SK-N-SH treated with all-trans-retinoic acid at 6 μM for 48 hours (cell line): ENCODE results near the gene GLRB.

Experiments
- ATAC-seq: fragments of 200-7000 bp; cut with Tn5 transposase; 3 replicates; pipeline ENCODE4 v1.9.1; 2020; ENCODE audit warnings: mild to moderate bottlenecking, moderate library complexity
- ARNTL ChIP-seq: fragments of 450-650 bp; formaldehyde crosslinking; IDR thresholded peaks from 2 replicates; pipeline ENCODE4 v1.5.0; 2020; ENCODE audit warnings: low read depth, mild to moderate bottlenecking, moderate library complexity, borderline replicate concordance
- BACH2 ChIP-seq: fragments of 250-450 bp; sonication (Bioruptor Pico); IDR thresholded peaks from 2 replicates; pipeline ENCODE4 v1.9.0; 2021; ENCODE audit warnings: mild to moderate bottlenecking, borderline replicate concordance
- CREB5 ChIP-seq: fragments of 250-450 bp; sonication (Bioruptor Pico); IDR thresholded peaks from 2 replicates; pipeline ENCODE4 v1.5.1; 2020; ENCODE audit warnings: low read depth, mild to moderate bottlenecking, moderate library complexity
- CSDC2 ChIP-seq: fragments of 250-450 bp; sonication (Bioruptor Pico); IDR thresholded peaks from 2 replicates; pipeline ENCODE4 v1.5.0; 2020; ENCODE audit warnings: mild to moderate bottlenecking, moderate library complexity
- GLIS3 ChIP-seq: fragments of 250-450 bp; sonication (Bioruptor Pico); IDR thresholded peaks from 2 replicates; pipeline ENCODE4 v1.5.0; 2020; ENCODE audit warnings: mild to moderate bottlenecking, moderate library complexity
- PATZ1 ChIP-seq: fragments of 250-450 bp; sonication (Bioruptor Pico); IDR thresholded peaks from 2 replicates; pipeline ENCODE4 v1.8.0; 2020; ENCODE audit warnings: mild to moderate bottlenecking, moderate library complexity, borderline replicate concordance
- PPARA ChIP-seq: fragments of 250-450 bp; sonication (Bioruptor Pico); IDR thresholded peaks from 2 replicates; pipeline ENCODE4 v1.5.0; 2020; ENCODE audit warnings: mild to moderate bottlenecking, borderline replicate concordance
- RARB ChIP-seq: fragments of 250-450 bp; sonication (Bioruptor Pico); IDR thresholded peaks from 2 replicates; pipeline ENCODE4 v1.8.0; 2021; ENCODE audit warnings: mild to moderate bottlenecking, moderate library complexity
- SNAI2 ChIP-seq: fragments of 250-450 bp; sonication (Bioruptor Pico); IDR thresholded peaks from 2 replicates; pipeline ENCODE4 v1.5.0; 2020; ENCODE audit warnings: mild to moderate bottlenecking, moderate library complexity
- TCF4 ChIP-seq: fragments of 250-450 bp; sonication (Bioruptor Pico); IDR thresholded peaks from 2 replicates; pipeline ENCODE4 v1.8.0; 2021; ENCODE audit warnings: mild to moderate bottlenecking, moderate library complexity, borderline replicate concordance
- TOX ChIP-seq: fragments of 250-450 bp; sonication (Bioruptor Pico); IDR thresholded peaks from 2 replicates; pipeline ENCODE4 v1.8.0; 2021; ENCODE audit warnings: mild to moderate bottlenecking, moderate library complexity, borderline replicate concordance
- TSHZ2 ChIP-seq: fragments of 250-450 bp; sonication (Bioruptor Pico); IDR thresholded peaks from 2 replicates; pipeline ENCODE4 v1.5.0; 2020; ENCODE audit warnings: mild to moderate bottlenecking, moderate library complexity
- ZC3H10 ChIP-seq: fragments of 250-450 bp; sonication (Bioruptor Pico); IDR thresholded peaks from 2 replicates; pipeline ENCODE4 v1.5.1; 2021; ENCODE audit warnings: mild to moderate bottlenecking, moderate library complexity
- ZFP3 ChIP-seq: fragments of 250-450 bp; sonication (Bioruptor Pico); IDR thresholded peaks from 2 replicates; pipeline ENCODE4 v1.5.0; 2020; ENCODE audit warnings: mild to moderate bottlenecking, moderate library complexity
- ZNF565 ChIP-seq: fragments of 450-650 bp; formaldehyde crosslinking; conservative IDR thresholded peaks from 2 replicates; pipeline ENCODE4 v1.5.0; 2020; ENCODE audit warnings: low read depth, mild to moderate bottlenecking, moderate library complexity
- ZNF70 ChIP-seq: fragments of 450-650 bp; formaldehyde crosslinking; IDR thresholded peaks from 2 replicates; pipeline ENCODE4 v1.5.0; 2020; ENCODE audit warnings: mild to moderate bottlenecking, moderate library complexity
- ZNF8 ChIP-seq: fragments of 450-650 bp; formaldehyde crosslinking; IDR thresholded peaks from 2 replicates; pipeline ENCODE4 v1.5.0; 2020; ENCODE audit warnings: mild to moderate bottlenecking, moderate library complexity

GLRB gene

GRCh38 chr4:157220371-157220881 is 144.5 kb downstream of the GLRB start, which contains the start of gene GRIA2:
GRIA2 (plus strand) TSS chr4:157220728; CDS start chr4:157221043, 315 bp downstream.
- TF ChIP-seq ZNF8 (CRISPR knock-in tag) (no peak), ARNTL (no peak), TSHZ2 (peak; percentile 91), ZNF70 (no peak), SNAI2 (CRISPR knock-in tag) (peak; percentile 76; the same call in 1 of the 2 replicates), CREB5 (no peak), ZC3H10 (CRISPR knock-in tag) (no peak), BACH2 (no peak), CSDC2 (CRISPR knock-in tag) (peak; percentile 80; the same call in 1 of the 2 replicates), PPARA (CRISPR knock-in tag) (no peak), ZFP3 (CRISPR knock-in tag) (peak; percentile 83; the same call in 1 of the 2 replicates), ZNF565 (CRISPR knock-in tag) (peak; percentile 56; the same call in 1 of the 2 replicates), GLIS3 (CRISPR knock-in tag) (peak; percentile 25; the same call in 1 of the 2 replicates), RARB (CRISPR knock-in tag) (no peak), PATZ1 (no peak), TOX (CRISPR knock-in tag) (no peak)
- TF ChIP-seq, all 23 proteins: peak for 6

GRCh38 chr4:157221426-157221894 is 145.5 kb downstream of the GLRB start:
- TF ChIP-seq ZNF8 (CRISPR knock-in tag) = no peak
- no peak for TF ChIP-seq TSHZ2
- no peak for TF ChIP-seq CREB5
- TF ChIP-seq TCF4 (CRISPR knock-in tag) = no peak
- TF ChIP-seq ZC3H10 (CRISPR knock-in tag) = no peak
- ATAC-seq = no peak; the same call in 2 of the 3 replicates

More at GRCh38 chr4:157220371-157220881, 144.5 kb downstream of the GLRB start, which contains the start of gene GRIA2:
- ATAC-seq = peak; percentile 86
